ENCODE results near the gene GNA14. TPM values are rescaled to one million over a fixed set of nuclear protein-coding genes. Genes with fewer than 3 reads are reported as not detected.

The GNA14 gene
- total RNA-seq, 1 donor from 2014 or later = not detected

DNA sequence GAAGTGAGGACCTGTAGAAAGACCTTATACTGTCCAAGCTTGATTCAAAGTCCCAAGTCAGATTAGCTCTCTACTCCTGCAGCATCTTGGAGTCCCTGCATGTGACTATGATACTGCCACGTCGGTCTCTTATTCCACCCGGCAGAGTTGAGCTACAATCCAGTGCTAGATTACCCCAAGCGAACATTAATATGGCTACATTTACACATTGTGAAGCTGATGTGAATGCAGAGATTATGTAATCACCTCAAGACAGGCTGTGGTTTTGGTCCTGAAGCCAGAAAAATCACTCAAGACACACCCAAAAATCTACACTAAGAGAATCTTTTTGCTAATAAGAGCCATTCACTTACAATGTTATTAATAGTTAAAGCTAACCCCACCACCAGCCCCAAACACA is 116.7 kb downstream of the GNA14 start:
- peaks cover 8% of the 10 kb centered on the region for H3K4me1 Mint-ChIP-seq (ENCODE audit: unreplicated experiment)
- peaks cover 5% of the 10 kb centered on the region for H3K9me3 Mint-ChIP-seq (ENCODE audit: unreplicated experiment)
- DNase-seq (ENCODE audit: extremely low spot score, unreplicated experiment) = no peak
- H3K27ac Mint-ChIP-seq (ENCODE audit: unreplicated experiment) = no peak overlapping the region
- H3K4me3 Mint-ChIP-seq (ENCODE audit: unreplicated experiment) = no peak overlapping the region
- TF ChIP-seq, protein P1, sequence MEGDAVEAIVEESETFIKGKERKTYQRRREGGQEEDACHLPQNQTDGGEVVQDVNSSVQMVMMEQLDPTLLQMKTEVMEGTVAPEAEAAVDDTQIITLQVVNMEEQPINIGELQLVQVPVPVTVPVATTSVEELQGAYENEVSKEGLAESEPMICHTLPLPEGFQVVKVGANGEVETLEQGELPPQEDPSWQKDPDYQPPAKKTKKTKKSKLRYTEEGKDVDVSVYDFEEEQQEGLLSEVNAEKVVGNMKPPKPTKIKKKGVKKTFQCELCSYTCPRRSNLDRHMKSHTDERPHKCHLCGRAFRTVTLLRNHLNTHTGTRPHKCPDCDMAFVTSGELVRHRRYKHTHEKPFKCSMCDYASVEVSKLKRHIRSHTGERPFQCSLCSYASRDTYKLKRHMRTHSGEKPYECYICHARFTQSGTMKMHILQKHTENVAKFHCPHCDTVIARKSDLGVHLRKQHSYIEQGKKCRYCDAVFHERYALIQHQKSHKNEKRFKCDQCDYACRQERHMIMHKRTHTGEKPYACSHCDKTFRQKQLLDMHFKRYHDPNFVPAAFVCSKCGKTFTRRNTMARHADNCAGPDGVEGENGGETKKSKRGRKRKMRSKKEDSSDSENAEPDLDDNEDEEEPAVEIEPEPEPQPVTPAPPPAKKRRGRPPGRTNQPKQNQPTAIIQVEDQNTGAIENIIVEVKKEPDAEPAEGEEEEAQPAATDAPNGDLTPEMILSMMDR (IDR thresholded peaks at IDR 0.05) = no peak
- no peaks in the 10 kb centered on the region for H3K27me3 Mint-ChIP-seq (ENCODE audit: unreplicated experiment)
- H3K36me3 Mint-ChIP-seq (ENCODE audit: unreplicated experiment) = no peaks in the 10 kb centered on the region

DNA sequence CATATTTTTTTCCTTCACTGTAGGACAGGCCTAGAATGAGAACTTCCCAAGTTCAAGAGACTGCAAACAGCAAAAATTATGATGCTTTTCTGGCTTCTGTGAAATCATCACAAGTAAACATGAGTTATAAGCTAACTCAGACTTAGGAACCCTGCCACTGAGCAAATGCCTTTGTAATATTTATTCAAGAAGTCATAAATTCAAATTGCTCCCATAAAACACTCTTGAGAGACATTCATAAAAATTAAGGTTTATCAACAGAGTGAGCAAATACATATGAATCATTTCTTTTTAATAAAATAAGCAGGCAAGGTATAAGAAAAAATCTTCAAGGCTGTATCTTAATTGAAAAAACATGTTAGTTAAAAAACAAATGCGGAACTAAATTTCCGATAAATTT is 124.2 kb downstream of the GNA14 start:
- Mint-ChIP-seq H3K27ac (ENCODE audit: unreplicated experiment) (no peak overlapping the region), H3K27me3 (ENCODE audit: unreplicated experiment) (no peaks in the 10 kb centered on the region), H3K4me3 (ENCODE audit: unreplicated experiment) (no peak overlapping the region), H3K36me3 (ENCODE audit: unreplicated experiment) (no peaks in the 10 kb centered on the region), H3K4me1 (ENCODE audit: unreplicated experiment) (peaks cover 3% of the 10 kb centered on the region), H3K9me3 (ENCODE audit: unreplicated experiment) (no peaks in the 10 kb centered on the region)
- no peak for DNase-seq (ENCODE audit: extremely low spot score, unreplicated experiment)
- TF ChIP-seq, protein P1 (IDR thresholded peaks at IDR 0.05) = no peak

DNA sequence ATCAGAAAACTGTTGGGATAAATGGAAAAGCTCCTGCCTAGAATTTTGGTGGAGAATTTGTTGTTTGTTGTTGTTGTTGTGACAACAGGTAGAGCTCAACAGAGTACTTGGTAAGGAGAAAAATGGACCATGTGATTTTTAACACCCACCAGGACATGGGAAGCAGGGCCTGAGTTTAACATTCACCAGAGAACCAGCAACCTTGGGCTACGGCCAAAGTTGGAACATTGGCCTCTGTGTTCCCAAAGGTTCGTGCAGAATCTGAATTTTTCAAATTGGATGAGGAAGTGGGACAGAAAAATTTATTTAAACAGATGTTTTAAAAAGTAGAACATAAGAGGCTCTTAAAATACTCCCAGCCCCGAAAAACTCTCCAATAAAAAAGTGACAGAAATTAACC is 127.0 kb downstream of the GNA14 start:
- Mint-ChIP-seq H3K27me3 (ENCODE audit: unreplicated experiment) (no peaks in the 10 kb centered on the region), H3K27ac (ENCODE audit: unreplicated experiment) (no peak overlapping the region), H3K9me3 (ENCODE audit: unreplicated experiment) (no peaks in the 10 kb centered on the region), H3K4me3 (ENCODE audit: unreplicated experiment) (no peak overlapping the region), H3K36me3 (ENCODE audit: unreplicated experiment) (no peaks in the 10 kb centered on the region), H3K4me1 (ENCODE audit: unreplicated experiment) (no peaks in the 10 kb centered on the region)
- DNase-seq (ENCODE audit: extremely low spot score, unreplicated experiment) = no peak
- TF ChIP-seq, protein P1 (IDR thresholded peaks at IDR 0.05) = no peak

DNA sequence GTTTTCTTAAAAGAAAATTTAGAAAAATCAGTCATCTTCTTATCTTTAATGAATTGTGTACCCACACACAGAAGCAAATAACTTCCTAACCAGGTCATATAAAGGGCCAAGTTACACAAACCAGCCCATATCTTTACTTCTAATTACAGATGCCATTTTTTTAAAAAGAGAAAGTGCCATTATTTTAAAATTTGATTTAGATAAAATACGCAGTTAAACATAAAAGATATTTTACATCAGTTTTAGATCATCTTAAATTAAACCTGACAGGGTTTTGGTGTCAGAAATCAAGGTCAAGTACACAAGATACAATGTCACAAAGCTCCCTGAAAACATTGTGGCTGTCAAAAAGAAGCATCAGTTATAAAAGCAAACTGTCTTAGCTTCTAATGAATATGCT is 129.4 kb downstream of the GNA14 start:
- Mint-ChIP-seq H3K9me3 (ENCODE audit: unreplicated experiment) (no peaks in the 10 kb centered on the region), H3K4me3 (ENCODE audit: unreplicated experiment) (no peak overlapping the region), H3K27me3 (ENCODE audit: unreplicated experiment) (no peaks in the 10 kb centered on the region), H3K27ac (ENCODE audit: unreplicated experiment) (no peak overlapping the region), H3K4me1 (ENCODE audit: unreplicated experiment) (peaks cover 12% of the 10 kb centered on the region), H3K36me3 (ENCODE audit: unreplicated experiment) (no peaks in the 10 kb centered on the region)
- no peak for DNase-seq (ENCODE audit: extremely low spot score, unreplicated experiment)
- TF ChIP-seq, protein P1 (IDR thresholded peaks at IDR 0.05) = no peak

DNA sequence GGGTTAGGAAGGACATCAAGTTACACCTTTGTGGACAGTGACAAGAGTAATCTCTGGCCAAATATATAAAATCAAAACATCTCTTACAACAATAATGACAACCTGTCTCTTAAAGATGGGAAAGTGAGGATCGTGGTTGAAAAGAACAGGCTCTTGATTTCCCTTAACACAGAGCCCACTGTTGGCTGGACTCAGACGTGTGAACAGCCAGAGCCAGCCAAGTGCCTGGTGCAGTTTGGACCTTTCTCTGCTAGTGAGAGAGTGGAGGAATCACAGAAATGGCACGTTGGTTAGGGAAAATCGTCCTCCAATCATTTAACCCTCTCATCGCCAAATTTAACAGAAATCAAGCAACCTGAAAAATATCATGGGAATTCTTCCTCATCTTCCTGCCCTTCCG is 131.3 kb downstream of the GNA14 start:
- Mint-ChIP-seq H3K27ac (ENCODE audit: unreplicated experiment) (no peak overlapping the region), H3K27me3 (ENCODE audit: unreplicated experiment) (no peaks in the 10 kb centered on the region), H3K9me3 (ENCODE audit: unreplicated experiment) (no peaks in the 10 kb centered on the region), H3K4me1 (ENCODE audit: unreplicated experiment) (peaks cover 22% of the 10 kb centered on the region), H3K36me3 (ENCODE audit: unreplicated experiment) (no peaks in the 10 kb centered on the region), H3K4me3 (ENCODE audit: unreplicated experiment) (no peak overlapping the region)
- TF ChIP-seq, protein P1 (IDR thresholded peaks at IDR 0.05) = no peak
- no peak for DNase-seq (ENCODE audit: extremely low spot score, unreplicated experiment)
